RPMI8226 (cell line): ENCODE results near the gene NUCB1.

ENCODE experiments used
- DNase-seq: peaks from one replicate; pipeline ENCODE4 v3.0.0-alpha.2; 2015

The NUCB1 gene

DNA sequence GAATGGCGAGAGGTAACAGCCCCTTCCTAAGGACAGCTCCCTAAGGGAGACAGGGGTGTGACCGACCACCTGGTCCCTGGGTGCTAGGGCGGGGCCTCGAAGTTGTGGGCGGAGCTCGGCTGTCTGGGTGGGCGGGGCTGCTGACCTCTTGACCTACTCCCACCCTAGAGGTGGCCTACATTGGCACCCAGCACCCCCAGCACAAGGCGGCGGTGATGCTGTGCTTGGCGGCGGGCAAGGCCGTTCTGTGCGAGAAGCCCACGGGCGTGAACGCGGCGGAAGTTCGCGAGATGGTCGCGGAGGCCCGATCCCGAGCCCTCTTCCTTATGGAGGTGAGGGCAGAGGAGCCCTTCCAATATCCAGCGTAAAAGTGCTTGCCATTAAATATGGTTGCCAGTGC lies 35.8 kb downstream of the NUCB1 start:
- no peak for DNase-seq

DNA sequence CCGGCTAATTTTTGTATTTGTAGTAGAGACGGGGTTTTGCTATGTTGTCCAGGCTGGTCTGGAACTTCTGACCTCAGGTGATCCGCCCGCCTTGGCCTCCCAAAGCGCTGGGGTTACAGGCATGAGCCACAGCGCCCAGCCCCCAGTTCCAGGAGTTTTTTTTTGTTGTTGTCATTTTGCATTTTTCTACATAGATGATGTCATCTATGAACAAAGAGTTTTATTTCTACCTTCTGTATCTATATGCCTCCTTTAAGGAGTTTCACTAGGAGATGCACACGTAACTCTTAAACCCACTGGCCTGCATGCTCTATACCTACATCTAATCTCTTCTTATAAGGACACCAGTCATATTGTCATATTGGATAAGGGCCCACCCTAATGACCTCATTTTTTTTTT lies 38.1 kb downstream of the NUCB1 start:
- no peak for DNase-seq

GRCh38 chr19:48940902-48941301 lies 40.8 kb downstream of the NUCB1 start:
- DNase-seq: no peak

GRCh38 chr19:48943081-48943480 lies 43.0 kb downstream of the NUCB1 start:
- DNase-seq: no peak

DNA sequence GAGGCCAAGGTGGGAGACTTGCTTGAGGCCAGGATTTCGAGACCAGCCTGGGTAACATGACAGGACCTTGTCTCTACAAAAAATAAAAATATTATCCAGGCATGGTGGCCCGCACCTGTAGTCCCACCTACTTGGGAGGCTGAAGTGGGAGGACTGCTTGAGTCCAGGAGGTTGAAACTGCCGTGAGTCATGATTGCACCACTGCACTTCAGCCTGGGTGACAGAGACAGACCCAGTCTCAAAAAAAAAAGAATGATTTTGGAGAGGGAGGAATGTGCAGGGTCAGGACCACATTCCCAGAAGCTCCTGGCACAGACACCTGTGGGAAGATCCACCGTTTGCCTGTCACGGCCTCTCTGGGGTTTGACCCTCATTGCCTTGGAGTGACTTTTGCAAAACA lies 45.3 kb downstream of the NUCB1 start:
- no peak for DNase-seq

- no peak for DNase-seq
Observed at GRCh38 chr19:48945817-48946216, 45.7 kb downstream of the NUCB1 start.

GRCh38 chr19:48946463-48947257 lies 46.5 kb downstream of the NUCB1 start:
- DNase-seq: no peak

- DNase-seq: no peak
Observed at GRCh38 chr19:48947258-48947542, 47.1 kb downstream of the NUCB1 start.

DNA sequence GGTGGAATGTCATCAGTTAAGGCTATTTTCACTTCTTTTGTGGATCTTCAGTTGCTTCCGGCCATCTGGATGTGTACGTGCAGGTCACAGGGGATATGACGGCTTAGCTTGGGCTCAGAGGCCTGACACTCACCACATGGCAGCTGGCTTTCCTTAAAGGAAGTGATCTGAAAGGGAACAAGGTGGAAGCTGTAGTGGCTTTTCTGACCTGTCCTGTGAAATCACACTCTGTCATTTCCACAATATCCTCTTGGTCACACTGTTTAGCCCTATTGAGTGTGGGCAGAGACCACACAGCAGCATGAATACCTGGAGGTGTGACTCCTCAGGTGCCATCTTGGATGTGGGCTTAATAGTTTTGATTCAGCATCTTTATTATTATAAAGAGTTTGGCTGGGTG lies 50.0 kb downstream of the NUCB1 start:
- no peak for DNase-seq

- DNase-seq: no peak
Observed at GRCh38 chr19:48950830-48951519, 50.9 kb downstream of the NUCB1 start.

DNA sequence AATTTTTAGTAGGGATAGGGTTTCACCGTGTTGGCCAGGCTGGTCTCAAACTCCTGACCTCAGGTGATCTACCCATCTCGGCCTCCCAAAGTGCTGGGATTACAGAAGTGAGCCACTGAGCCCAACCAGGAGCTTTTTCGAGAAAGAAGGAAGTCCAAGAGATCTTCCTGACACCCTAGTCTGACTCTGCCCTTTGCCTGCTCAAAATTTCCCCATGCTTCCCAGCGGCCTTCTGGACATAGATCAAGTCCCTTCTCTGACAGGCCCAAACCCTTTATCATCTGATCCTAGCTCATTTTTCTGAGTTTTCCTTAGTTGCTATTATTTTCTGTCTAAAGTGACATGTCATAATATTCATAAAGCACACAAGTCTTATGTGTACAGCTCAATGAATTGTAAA lies 53.0 kb downstream of the NUCB1 start:
- DNase-seq: no peak

DNA sequence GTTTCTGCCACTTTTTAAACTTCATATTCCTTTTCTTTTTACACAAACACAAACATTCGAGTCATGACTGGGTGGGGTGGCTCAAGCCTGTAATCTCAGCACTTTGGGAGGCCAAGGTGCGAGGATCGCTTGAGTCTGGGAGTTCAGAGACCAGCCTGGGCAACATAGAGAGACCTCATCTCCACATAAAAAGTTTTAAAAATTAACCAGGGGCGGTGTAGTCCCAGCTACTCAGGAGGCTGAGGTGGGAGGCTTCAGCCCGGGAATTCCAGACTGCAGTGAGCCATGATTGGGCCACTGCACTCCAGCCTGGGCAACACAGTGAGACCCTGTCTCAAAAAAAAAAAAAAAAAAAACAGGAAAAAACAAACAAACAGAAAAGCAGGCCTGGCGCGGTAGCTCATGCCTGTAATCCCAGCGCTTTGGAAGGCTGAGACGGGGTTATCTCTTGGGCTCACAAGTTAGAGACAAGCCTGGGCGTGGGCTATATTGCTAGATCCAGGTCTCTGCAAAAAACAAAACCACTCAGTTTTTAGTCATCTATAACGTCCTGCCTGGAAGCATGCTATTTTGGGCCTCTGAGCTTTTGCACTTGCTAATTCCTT lies 54.0 kb downstream of the NUCB1 start:
- DNase-seq: no peak

DNA sequence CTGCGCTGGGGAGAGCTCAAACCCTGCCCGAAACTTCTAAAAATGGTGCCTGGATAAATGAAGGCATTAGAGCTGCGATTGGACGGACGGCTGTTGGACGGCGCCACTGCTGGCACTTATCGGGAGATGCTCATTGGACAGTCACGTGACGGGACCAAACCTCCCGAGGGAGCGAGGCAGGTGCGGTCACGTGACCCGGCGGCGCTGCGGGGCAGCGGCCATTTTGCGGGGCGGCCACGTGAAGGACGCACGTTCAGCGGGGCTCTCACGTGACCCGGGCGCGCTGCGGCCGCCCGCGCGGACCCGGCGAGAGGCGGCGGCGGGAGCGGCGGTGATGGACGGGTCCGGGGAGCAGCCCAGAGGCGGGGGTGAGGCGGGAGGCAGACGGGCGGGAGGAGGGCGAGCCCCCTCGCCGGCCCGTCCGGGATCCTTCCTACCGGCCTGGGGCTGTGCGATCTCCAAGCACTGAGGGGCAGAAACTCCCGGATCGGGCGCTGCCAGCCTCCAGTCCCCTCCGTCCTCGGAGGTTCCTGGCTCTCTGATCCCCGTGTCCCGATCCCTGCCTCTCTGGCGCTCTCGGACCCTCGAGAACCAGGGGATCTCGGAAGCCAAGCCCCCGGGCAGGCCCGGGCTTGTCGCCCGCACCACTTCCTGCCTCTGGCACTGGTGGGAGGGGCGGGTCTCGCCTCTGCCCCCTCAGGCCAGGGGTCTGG lies 54.6 kb downstream of the NUCB1 start, which contains the start of gene BAX:
Gene BAX, plus strand, starts transcription at position 281 of the 713 bp plus-strand sequence. Its CDS starts 54 bp downstream, at position 335.
- peak; percentile 95 for DNase-seq

GRCh38 chr19:48955308-48955958 lies 55.3 kb downstream of the NUCB1 start:
- no peak for DNase-seq

- no peak for DNase-seq
Observed at GRCh38 chr19:48958006-48958405, 57.9 kb downstream of the NUCB1 start.

GRCh38 chr19:48959341-48960239 lies 59.5 kb downstream of the NUCB1 start:
- no peak for DNase-seq

DNA sequence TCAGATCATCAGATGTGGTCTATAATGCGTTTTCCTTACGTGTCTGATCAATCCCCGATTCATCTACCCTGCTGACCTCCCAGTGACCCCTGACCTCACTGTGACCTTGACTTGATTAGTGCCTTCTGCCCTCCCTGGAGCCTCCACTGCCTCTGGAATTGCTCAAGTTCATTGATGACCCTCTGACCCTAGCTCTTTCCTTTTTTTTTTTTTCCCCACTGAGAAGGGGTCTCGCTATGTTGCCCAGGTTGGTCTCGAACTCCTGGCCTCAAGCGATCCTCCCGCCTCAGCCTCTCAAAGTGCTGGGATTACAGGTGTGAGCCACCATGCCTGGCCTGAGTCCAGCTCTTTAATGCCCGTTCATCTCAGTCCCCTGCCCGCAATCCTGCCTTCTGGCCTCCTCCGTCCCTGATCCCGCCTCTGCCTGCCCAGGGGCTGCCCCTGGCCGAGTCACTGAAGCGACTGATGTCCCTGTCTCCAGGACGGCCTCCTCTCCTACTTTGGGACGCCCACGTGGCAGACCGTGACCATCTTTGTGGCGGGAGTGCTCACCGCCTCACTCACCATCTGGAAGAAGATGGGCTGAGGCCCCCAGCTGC lies 61.0 kb downstream of the NUCB1 start:
- no peak for DNase-seq

GRCh38 chr19:48961673-48962028 lies 61.5 kb downstream of the NUCB1 start:
- no peak for DNase-seq

DNA sequence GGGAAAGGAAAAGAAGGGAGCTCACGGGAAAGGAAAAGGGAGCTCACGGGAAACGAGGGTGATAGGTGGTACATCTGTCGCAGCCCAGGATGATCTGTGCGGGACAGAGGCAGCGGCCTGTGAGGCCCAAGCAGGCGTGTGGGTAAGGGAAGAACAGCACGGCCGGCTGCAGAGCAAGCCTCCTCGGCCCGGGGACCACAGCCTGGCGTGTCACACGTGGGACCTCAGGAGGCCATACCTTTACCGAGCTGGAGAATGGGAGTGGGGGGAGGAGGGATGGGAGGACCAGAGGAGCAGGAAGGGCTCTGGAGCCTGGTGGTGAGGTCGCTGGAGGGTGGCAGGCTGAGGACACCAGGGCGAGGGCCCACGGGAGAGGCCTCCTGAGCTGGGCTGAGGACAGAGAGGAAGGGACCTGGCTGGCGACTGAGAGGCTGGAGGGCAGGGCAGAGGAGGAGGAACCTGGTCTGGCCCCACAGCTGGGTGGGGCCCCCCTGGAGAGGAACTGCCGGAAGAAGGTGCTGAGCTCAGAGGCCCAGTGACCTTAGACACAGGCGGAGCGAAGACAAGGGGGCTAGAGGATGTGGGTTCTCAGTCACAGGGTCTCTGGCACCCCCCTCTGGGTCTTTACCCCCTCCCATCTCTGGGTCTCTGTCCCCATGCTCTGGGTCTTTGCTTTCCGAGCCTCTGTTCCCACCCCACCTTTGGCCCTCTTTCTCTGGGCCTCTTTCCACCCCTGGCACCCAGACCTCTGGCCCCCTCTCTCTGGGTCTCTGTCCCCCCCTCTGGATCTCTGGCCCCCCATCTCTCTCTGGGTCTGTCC lies 62.1 kb downstream of the NUCB1 start:
- peak; percentile 83 for DNase-seq

- DNase-seq: no peak
Observed at GRCh38 chr19:48962849-48963165, 62.7 kb downstream of the NUCB1 start.
